ENCODE measurements around the gene GRAMD1B. TPM values are rescaled to one million over a fixed set of nuclear protein-coding genes. Genes with fewer than 3 reads are reported as not detected.
"Not testable (repeated sequence)": the region's sequence is repeated elsewhere in the genome, so short reads cannot be mapped to it uniquely, and the experiment has no call there.

GRAMD1B gene
- total RNA-seq, 4 donors from 2014 or later = 2.2 to 4.0 (median 3.5) TPM

DNA sequence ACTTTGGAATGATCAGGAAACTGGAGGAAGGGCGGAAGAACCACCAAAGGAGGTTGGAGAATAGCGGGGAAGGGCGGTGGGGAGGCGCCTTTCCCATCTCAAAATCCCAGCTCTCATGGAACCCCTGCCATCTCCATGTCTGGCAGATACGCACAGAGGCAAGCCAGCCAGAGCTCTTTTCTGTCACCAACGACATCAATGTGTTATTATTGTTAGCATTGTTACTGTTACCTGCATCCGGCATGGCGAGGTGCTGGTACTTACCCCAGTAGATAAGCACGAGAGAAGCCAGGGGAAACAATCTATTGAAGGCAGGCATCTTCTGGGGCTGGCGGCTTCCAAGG lies 223.4 kb downstream of the GRAMD1B start:
- Histone ChIP-seq H3K4me1 (peaks cover 6 to 22% (median 21%) of the 10 kb centered on the region in 4 donors), H3K27ac (replicated peaks in 1 of 4) (no peak overlapping the region), H3K36me3 (no peaks in the 10 kb centered on the region), H3K4me3 (peak overlapping the region; percentile 54 to 65 (median 57)), H3K27me3 (peaks cover 0 to 67% (median 3%) of the 10 kb centered on the region in 4 donors), H3K9me3 (no peaks in the 10 kb centered on the region)
- intact Hi-C loops (cut with DNase I) = no loop called here
- 10% methylated on average over 8 of the region's 10 CpGs for WGBS
- no peak for TF ChIP-seq CTCF (IDR thresholded peaks at IDR 0.05)
- no peak for DNase-seq (ENCODE audit: extremely low spot score)

DNA sequence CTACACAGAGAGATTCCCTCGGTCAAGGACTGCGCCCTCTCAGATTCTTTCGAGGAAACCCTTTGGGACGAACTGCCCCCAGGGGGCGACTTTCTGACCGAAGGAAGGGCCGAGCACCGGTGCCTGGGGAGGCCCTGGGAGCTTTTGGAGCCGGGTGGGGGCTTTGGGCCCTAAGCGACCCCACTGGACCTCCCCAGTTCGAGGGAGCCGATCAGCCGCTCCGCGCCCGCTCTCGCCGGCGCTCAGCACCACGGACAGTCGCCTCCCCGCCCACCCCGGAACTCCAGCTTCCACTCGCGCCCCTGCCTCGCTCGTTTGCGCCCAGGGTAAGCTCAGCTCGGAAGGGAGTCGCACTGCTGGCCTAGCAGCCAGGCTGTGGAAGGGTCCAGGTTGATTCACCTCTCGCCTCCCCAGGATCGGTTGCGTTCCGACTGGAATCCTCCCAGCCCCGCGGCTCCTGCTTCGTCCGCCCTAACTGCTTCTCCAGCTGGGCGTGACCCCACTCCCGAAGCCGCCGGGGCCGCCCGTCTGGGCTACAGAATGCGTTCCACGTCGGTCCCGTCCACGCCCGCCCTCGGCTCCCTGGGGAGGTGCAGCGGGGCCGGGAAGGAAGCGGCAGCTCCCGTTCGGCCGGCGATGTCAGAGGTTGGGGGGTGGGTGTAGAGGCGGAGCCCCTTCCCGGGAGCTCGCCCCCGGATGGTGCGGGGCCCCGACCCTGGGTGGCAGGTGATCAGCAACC lies 223.9 kb downstream of the GRAMD1B start:
- Histone ChIP-seq H3K9me3 (no peaks in the 10 kb centered on the region), H3K36me3 (no peaks in the 10 kb centered on the region), H3K4me1 (peaks cover 6 to 22% (median 21%) of the 10 kb centered on the region in 4 donors), H3K27me3 (peaks cover 0 to 67% (median 3%) of the 10 kb centered on the region in 4 donors), H3K4me3 (peak overlapping the region; percentile 54 to 65 (median 57)), H3K27ac (replicated peaks in 1 of 4) (peak overlapping the region in 3 of 4 donors; percentile 27 to 39 (median 28))
- DNase-seq (ENCODE audit: extremely low spot score) = no peak
- 0% methylated on average over 9 of the region's 64 CpGs for WGBS
- TF ChIP-seq CTCF (IDR thresholded peaks at IDR 0.05) (no peak), POLR2AphosphoS5 (IDR thresholded peaks at IDR 0.05) (no peak), POLR2A (IDR thresholded peaks at IDR 0.05; ENCODE audit: low read depth) (no peak), EP300 (IDR thresholded peaks at IDR 0.05) (no peak)
- intact Hi-C loops (cut with DNase I) = no loop called here

- H3K27ac ChIP-seq (replicated peaks in 1 of 4) = peak within 1 kb of the TSS in 3 of 4 donors; percentile 27 to 39 (median 32)
- intact Hi-C loops (cut with DNase I) = no loop called here
Measured at GRCh38 chr11:123654566-123655081, 224.6 kb downstream of the GRAMD1B start, which contains the start of gene SCN3B. TSS of gene SCN3B (minus strand) at chr11:123654624. CDS start at chr11:123653801, 823 bp downstream.

GRCh38 chr11:123659311-123659710 lies 229.2 kb downstream of the GRAMD1B start:
- no peak for DNase-seq (ENCODE audit: extremely low spot score)
- WGBS = 54% methylated on average over 2 of the region's 2 CpGs
- no peak for TF ChIP-seq EP300 (IDR thresholded peaks at IDR 0.05)
- no peak for TF ChIP-seq POLR2AphosphoS5 (IDR thresholded peaks at IDR 0.05)
- TF ChIP-seq POLR2A (IDR thresholded peaks at IDR 0.05; ENCODE audit: low read depth) = no peak
- no peak for TF ChIP-seq CTCF (IDR thresholded peaks at IDR 0.05)

More at GRCh38 chr11:123654566-123655081, 224.6 kb downstream of the GRAMD1B start, which contains the start of gene SCN3B:
- no peaks in the 10 kb centered on the region for H3K36me3 ChIP-seq
- H3K4me3 ChIP-seq = peak within 1 kb of the TSS; percentile 54 to 65 (median 57)
- peaks cover 0 to 67% (median 3%) of the 10 kb centered on the region in 4 donors for H3K27me3 ChIP-seq
- TF ChIP-seq CTCF (IDR thresholded peaks at IDR 0.05) (no peak), POLR2AphosphoS5 (IDR thresholded peaks at IDR 0.05) (peak; percentile 9 to 14)
- no peaks in the 10 kb centered on the region for H3K9me3 ChIP-seq
- WGBS = 1% methylated on average over 21 of the region's 44 CpGs
- DNase-seq (ENCODE audit: extremely low spot score) = no peak
- H3K4me1 ChIP-seq = peaks cover 6 to 22% (median 21%) of the 10 kb centered on the region in 4 donors

DNA sequence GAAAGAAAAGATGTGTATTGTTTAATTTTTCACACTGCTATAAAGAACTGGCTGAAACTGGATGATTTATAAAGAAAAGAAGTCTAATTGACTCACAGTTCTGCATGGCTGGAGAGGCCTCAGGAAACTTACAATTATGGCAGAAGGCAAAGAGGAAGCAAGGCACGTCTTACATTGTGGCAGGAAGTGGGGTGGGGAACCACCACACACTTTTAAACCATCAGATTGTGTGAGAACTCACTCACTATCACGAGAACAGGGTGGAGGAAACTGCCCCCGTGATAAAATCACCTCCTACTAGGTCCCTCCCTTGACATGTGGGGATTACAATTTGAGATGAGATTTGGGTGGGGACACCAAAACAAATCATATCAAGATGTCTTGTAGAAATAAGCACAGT lies 229.9 kb downstream of the GRAMD1B start:
- H3K4me3 ChIP-seq; H3K27ac ChIP-seq (replicated peaks in 1 of 4); intact Hi-C loops (cut with DNase I); DNase-seq (ENCODE audit: extremely low spot score); H3K4me1 ChIP-seq; H3K9me3 ChIP-seq; H3K36me3 ChIP-seq: not testable (repeated sequence)
- 36% methylated on average over 3 of the region's 3 CpGs for WGBS
- H3K27me3 ChIP-seq = peaks cover 0 to 21% (median 0%) of the 10 kb centered on the region in 4 donors

More at GRCh38 chr11:123659311-123659710, 229.2 kb downstream of the GRAMD1B start:
- Histone ChIP-seq H3K9me3 (no peaks in the 10 kb centered on the region), H3K4me1 (peaks cover 0 to 12% (median 11%) of the 10 kb centered on the region in 4 donors), H3K27ac (replicated peaks in 1 of 4) (no peak overlapping the region), H3K27me3 (peaks cover 0 to 27% (median 0%) of the 10 kb centered on the region in 4 donors), H3K36me3 (no peaks in the 10 kb centered on the region), H3K4me3 (no peak overlapping the region)
- intact Hi-C loops (cut with DNase I) = no loop called here
